C4-2B (cell line): ENCODE data around the gene AMT.

Experiments used
- ZFX ChIP-seq: fragments of 450-650 bp; IDR thresholded peaks from 2 replicates; pipeline ENCODE4 v1.6.1; 2017
- TF ChIP-seq, protein P1 (sequence below): fragments of 450-650 bp; conservative IDR thresholded peaks from 2 replicates; pipeline ENCODE4 v1.5.1; 2017; ENCODE audit warnings: mild to moderate bottlenecking

DNA sequence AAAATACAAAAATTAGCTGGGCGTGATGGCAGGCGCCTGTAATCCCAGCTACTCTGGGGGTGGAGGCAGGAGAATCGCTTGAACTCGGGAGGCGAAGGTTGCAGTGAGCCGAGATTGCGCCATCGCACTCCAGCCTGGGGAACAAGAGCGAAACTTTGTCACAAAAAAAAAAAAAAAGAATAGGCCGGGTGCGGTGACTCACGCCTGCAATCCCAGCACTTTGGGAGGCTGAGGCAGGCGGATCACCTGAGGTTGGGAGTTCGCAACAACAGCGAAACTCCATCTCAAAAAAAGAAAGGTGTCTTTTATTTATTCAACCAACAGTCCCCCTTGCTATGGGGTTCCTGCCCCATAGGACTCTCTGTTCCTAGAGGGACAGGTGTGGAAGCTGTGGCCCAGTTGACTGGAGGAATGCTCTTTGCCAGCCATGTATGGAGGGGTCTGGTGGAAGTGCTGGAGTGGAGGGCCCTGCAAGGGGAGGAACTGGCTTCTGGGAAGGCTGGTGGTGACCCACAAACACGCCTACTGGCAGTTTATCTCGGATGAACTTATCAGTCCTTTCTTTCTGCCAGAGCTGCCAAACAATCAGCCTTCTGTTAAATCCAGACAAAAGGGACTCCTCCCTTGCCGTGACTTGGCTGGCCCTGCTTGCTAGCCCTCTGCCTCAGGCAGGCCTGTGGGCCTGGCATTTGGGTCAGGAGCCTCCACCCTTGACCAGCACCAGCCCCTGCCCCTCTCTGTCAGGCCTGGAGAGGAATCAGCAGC is 43.2 kb upstream of the AMT start:
- TF ChIP-seq, protein P1, sequence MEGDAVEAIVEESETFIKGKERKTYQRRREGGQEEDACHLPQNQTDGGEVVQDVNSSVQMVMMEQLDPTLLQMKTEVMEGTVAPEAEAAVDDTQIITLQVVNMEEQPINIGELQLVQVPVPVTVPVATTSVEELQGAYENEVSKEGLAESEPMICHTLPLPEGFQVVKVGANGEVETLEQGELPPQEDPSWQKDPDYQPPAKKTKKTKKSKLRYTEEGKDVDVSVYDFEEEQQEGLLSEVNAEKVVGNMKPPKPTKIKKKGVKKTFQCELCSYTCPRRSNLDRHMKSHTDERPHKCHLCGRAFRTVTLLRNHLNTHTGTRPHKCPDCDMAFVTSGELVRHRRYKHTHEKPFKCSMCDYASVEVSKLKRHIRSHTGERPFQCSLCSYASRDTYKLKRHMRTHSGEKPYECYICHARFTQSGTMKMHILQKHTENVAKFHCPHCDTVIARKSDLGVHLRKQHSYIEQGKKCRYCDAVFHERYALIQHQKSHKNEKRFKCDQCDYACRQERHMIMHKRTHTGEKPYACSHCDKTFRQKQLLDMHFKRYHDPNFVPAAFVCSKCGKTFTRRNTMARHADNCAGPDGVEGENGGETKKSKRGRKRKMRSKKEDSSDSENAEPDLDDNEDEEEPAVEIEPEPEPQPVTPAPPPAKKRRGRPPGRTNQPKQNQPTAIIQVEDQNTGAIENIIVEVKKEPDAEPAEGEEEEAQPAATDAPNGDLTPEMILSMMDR, result no peak
- TF ChIP-seq ZFX, result no peak
